Activated naive CD8-positive, alpha-beta T cell treated with anti-CD3 and anti-CD28 coated beads, Interleukin-2, amount 50 U/mL, for 16 hours (primary cell): ENCODE measurements around the gene KCNG4.
"Not testable (repeated sequence)": the region's sequence is repeated elsewhere in the genome, so short reads cannot be mapped to it uniquely, and the experiment has no call there.

Source experiments
- DNase-seq: peaks from one replicate; pipeline ENCODE4 v3.0.0-alpha.2; 2020; ENCODE audit warnings: low read depth, low spot score

KCNG4 gene

DNA sequence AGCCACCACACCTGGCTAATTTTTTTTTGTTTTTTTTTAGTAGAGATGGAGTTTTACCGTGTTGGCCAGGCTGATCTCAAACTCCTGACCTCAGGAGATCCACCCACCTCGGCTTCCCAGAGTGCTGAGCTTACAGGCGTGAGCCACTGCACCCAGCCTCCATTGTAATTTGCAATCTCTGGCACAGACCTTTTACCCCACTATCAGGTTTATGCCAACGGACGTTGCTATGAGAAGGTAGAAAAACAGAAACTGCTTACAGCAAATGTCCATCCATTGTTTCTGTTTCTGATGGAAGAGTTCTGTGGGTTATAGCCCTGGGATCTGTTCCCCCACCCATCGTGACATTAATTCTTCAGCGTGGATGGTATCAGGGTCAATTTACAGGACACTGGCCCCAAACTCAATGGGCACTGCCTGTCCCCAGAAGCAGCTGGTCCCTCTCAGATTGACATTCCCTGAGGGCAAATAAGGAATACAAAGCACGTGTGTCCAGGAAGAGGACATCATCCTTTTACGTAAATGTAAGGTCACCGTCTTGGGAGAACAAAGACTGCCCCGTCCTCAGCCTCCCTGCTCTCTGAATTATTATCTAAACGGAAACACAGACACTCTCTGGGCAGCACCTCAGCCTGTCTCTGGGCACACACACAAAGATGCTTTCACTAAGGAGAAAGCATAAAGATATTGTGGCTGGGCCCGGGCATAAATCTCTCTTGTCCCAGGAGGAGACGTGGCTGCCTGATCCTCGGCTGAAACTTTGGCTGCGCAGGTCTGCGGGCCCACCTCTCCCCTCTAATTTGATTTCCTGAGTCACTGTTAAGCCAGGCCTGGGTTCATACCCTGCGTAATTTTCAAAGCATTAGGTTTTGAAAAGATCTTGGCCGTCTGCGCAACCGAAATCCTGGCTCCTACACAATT, 5.2 kb downstream of the KCNG4 start:
- no peak for DNase-seq

DNA sequence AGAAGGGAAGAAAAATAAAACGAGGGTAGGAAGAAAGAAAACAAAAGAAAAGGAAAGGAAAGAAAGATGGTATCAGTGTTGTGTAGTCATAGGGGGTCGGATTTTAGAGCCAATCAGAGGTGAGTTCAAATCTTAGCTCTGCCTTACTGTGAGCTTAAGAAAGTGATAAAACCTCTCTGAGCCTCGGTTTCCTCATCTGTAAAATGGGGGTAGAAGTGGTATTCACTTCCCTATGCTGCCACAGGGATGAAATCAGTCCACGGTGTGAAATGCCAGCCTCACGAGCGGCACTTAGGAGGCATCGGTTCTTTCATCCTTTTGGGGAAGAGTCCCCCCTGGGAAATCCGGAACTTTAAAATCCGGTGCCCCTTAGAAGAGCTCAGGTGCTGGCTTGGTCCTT, 6.1 kb downstream of the KCNG4 start:
- DNase-seq: no peak

DNA sequence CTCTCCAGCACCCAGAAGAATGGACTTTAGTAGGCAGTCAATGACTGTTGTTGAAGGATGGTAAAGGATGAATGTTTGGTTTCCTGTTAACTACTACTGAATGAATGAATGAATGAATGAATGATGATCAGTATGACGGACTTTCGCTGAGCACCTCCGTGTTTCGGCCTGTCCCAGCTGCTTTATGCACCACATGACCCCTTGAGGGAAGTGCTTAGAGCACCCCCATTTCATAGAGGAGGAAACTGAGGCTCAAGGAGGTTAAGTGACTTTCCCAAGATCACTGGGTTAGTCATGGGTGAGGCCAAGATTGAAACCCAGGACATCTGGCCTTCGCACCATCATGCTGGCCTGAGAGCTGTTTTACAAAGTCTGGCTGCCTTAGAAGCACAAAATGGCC, 6.8 kb downstream of the KCNG4 start:
- no peak for DNase-seq

DNA sequence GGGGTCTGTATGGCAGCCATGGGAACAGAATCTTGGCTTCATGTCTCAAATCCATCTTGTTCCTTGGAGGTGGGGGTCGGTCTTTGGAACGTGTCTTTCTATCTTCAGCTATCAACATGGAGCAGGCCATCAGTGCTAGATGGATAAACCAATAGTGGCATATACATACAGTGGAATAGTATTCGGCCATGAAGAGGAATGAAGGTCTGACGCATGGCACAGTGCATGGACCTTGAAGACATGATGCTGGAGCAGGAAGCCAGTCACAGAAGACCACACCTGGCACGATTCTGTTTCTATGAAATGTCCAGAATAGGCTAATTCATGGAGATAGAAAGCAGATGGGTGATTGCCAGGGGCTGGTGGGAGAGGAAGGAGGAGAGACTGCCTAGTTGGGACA, 7.8 kb downstream of the KCNG4 start:
- DNase-seq: no peak

DNA sequence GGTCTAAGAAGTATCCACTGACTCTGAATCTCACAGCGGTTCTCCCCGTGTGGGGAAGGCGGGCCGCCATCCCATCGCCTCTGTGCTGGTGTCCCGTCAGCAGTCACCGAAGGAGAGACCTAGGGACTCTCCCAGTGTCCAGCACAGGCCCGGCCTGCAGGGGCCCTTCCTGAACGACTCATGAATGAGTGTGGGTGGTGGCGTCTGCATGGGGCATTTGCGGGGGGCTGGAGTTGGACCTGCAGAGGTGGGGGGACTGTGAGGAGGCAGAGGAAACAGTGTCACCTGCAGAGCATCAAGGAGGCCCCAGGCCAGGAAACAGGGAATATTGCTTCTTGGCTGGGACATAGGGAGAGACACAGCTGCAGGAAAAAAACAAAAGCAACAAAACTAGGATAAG, 10.3 kb downstream of the KCNG4 start:
- no peak for DNase-seq

DNA sequence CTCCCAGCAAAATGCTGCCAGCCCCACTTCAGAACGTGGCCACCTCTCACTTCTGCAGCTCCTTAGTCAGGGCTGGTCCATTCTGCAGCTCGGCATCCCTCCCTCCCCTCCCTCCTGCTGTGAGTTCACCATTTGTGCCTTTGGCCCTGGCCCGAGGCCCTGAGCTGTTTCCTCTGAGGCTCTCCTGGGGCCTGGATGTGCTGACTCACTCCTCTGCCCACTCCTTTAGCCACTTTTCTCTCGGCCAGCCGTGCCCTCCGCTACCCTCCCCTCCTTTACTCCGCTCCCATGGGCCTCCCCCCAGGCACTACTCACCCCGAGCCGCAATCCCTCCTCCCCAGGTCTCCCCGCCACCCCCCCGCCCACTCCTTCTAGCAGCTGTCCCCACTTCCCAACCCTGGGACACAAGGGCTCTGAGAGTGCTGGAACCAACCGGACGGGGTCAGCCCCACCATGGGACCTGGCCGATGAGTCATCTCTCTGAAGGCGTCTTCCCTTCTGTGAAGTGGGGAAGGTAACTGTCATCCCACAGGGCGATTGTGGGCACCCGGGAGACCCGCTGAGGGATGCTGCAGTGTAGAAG, 11.5 kb downstream of the KCNG4 start:
- DNase-seq: no peak

DNA sequence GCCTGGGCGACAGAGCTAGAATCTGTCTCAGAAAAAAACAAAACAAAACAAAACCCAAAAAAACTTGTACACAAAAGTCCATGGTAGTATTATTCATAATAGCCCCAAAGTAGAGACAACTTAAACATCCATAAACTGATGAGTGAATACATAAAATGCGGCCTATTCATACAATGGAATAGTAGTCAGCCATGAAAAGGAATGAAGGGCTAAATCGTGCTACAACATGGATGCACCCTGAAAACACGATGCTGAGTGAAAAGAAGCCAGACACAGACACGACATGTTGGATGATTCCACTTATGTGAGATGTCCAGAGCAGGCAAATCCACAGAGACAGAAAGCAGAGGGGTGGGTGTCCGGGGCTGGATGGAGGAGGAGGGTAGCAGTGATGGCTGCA, 12.3 kb downstream of the KCNG4 start:
- DNase-seq: no peak

DNA sequence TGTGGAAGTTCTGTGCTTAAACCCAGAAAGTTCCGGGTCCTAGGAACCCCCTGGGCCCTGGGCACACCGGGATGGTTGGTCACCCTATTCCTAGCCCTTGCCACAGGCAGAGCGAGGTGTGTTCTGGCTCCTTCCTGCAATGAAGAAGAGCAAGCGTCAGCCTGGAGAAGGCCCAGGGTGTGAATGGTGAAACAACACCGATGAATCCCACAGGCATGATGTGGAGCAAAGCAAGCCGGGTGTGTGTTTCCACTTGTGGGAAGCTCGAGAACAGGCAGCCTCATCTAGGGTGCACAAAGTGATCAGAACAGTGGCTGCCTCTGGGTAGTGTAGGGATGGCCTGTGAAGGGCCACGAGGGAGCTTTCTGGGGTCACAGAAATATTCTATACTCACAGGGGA, 13.8 kb downstream of the KCNG4 start:
- no peak for DNase-seq

DNA sequence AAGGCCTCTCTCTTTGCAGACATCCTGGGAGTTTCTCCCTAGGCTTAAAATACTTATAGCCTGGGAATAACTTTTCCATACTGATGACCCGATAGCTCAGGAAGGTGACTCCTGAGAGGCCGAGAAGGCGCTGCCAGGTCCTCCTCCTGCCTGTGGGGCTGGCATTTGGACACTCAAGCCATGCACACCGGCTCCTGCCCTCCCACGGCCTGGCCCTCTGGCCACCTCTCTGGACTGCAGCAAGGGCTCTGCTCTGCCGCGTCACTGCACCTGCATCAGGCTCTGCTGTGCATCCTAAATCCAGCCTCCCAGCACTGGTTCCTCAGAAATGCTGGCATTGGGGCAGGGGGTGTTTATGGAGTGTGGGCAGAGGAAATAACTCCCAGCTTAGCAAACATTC, 14.2 kb downstream of the KCNG4 start:
- DNase-seq: no peak

DNA sequence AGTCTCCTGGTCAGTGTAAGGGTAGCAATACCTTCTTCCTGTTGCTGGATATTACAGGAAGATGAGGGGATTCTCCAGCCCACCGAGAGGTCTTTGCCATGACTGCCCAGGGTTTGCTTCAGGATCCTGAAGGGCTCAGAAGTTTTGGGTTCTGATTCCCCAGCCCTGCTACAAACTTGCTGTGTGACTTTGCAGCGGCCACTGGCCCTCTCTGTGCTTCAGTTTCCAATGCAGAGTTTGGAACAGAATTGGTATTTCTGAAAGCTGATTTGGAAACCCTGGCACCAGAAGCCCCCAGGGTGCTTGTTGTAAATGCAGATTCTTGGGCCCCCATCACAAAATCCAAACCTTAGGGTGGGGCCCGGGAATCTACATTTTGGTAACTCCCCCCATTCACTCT, 14.7 kb downstream of the KCNG4 start:
- DNase-seq: no peak

DNA sequence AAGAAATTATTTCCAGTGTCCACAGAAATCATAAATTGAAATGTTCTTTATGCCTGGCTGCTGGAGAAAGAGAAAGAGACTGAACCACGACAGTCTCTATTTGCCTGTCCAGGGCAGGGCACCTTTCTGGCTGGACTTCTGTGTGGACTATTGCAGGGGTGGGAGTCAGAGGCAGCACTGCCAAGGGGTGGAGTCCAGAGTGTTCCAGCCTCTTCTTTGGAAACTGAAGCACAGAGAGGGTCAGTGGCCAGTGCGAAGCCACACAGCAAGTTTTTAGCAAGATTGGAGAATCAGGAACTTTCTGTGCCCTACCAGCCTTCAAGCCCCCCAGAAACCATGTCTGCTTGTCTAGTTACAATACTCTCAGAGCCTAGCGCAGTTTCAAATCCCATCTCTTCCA, 15.3 kb downstream of the KCNG4 start:
- DNase-seq: no peak

DNA sequence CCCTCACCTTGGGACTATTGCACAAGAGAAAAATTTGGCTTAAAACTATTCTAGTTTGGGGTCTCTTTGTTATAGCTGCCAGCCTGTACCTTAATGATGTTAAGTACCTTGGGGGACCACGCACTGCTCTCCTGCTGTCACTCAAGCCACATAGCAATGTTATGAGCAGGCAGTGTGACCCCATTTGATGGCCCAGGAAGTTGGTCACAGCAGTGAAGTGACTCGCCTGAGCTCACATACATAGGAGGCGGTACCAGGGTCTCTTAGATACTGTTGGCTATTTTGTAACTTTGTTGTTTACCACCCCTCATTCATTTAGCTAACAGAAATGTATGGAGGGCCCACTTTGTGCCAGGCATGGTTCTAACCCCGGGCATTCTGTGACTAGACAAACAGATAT, 16.4 kb downstream of the KCNG4 start:
- DNase-seq: no peak

DNA sequence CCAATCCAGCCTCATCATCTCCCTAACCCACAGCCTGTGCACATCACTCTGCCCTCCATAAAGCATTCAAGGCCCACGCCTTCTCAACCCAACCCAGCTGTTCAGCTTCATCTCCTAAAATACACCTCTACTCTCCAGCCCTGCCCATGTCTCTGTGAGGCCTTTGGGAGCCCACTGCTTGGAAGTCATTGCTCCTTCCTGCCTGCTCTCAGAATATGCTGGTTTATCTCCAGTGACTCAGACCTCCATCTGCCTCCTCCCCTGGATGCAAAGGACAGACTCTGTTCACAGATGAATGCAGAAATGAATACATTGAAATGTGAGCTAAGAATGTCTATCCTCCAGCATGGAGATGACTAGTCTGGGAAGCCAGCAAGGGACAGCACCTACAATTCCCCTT, 19.0 kb downstream of the KCNG4 start:
- DNase-seq: no peak

DNA sequence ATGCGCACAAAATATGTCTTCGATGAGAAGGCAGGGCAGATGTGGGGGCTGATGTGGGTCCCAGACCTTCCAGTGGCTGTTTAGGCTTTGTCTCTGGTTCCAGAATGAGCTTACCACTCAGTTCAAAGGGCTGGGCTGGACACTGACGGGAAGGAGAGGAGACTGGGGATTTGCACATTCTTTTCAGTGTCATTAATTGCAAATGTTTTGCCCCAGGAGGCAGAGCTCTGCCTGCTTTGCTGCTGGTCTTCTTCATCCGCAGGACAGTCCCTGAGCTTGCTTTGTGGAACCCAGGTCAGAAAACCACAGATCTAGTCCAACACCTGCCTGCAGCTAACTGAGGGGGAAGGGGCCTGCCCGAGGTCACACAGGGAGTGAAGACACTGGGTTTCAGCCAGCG, 20.9 kb downstream of the KCNG4 start:
- no peak for DNase-seq

DNA sequence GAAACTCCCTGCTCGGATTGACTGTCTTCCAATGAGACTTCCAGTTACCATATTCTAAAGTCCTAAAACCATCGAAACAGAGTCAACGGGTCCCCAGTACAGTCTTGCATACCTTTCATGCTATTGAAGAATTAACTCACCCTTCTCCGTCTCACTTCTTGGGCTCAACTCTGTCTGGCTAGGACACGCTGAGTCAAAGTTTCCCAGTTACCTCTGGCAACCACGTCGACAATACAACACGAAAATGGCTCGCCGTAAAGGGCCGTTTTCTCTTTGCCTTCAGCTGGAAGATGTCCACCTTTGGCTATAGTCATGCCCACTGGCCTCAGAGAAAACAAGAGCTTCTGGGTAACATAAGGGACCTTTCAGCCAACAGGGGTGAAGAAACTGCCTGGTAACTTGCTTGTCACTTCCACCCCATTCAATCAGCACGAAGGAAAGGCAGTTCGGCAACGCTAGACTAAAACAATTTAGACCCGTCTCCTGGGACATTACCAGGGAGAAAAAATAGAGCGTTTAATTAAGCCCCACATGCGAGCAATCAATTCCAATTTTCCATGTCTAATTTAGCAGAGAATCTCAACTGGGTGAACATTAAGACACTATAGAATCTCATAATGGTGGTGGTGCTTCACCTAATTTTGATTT, 21.5 kb downstream of the KCNG4 start:
- DNase-seq: no peak

DNA sequence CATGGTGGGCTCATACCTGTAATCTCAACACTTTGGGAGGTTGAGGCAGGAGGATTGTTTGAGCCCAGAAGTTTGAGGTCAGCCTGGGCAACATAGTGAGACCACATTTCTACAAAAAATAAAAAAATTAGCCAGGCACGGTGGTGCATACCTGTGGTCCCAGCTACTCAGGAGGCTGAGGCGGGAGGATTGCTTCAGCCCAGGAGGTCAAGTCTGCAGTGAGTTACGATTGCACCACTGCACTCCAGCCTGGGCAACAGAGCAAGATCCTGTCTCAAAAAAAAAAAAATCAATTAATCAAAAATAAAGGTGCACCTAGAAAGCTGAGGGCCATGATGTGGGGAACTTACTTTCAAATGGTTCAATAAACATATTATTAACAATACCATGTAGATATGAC, 23.7 kb downstream of the KCNG4 start:
- DNase-seq: not testable (repeated sequence)

DNA sequence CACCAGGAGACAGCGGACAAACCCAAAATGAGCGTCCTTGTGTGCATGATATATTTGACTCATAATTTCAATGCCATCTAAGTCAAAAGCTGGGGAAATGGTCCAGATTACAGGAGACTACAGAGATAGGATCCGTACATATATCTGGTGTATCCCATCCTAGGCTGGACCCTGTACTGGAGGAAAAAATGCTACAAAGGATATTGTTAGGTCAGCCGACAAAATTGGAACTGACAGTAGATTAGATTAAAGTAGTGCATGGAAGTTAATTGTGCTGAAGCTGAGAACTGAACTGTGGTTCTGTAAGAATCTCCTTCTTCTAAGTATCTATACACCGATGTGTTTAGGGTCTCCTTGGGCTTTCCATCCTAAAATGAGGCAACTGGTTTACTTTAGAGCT, 24.3 kb downstream of the KCNG4 start:
- DNase-seq: no peak

DNA sequence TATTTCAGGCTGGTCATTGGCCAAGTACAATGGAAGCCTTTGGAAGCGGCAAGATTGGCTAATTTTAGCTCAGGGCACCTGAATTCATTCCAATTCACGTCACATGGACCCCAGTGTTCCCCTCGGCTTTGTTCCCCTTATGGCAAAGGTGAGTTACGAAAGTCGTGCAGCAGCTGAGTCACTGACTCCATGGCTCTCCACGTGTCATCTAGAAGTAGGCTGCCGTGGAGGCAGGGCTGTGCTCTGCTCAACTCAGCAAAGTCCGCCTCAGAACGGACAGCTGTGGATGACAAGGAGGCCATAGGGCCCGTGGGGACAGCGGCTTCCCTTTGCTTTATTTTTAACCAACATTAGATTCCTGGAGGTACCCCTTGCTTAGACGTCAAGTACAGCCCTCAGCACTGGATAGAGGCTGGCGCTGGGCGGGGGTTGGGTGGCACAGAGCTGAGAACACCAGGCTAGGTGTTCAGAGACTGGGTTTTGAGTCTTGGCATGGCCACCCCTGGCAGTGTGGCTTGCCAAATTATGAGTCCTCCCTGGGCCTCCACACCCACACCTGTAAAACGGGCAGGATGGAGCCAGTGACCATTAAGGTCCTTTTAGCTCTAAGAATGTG, 25.3 kb downstream of the KCNG4 start:
- DNase-seq: no peak

DNA sequence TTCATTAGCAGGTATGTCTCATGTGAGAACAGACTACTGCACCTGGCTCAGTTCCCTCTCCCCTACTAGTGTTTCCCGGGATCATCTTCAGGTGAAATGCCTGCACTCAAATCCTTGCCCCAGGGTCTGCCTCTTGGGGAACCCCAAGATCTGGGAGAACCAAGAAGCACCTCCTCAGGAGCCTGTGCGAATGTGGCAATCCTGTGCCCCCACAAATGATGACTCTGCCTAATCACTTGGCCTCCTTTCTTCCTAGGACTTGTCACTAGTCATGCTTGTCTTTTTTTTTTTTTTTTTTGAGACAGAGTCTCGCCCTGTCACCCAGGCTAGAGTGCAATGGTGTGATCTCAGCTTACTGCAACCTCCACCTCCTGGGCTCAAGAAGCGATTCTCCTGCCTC, 27.2 kb downstream of the KCNG4 start:
- no peak for DNase-seq

DNA sequence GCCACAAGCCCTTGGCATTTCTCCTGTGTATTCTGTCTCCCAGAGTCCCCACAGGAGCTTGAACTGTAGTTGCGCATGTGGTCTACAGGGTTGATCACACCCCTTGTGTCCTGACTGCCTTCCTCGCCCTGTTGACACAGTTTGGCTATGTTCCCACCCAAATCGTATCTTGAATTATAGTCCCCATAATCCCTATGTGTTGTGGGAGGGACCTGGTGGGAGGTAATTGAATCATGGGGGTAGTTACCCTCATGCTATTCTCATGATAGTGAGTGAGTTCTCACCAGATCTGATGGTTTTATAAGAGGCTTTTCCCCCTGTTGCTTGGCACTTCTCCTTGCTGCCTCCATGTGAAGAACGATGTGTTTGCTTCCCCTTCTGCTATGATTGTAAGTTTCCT, 27.7 kb downstream of the KCNG4 start:
- DNase-seq: no peak

DNA sequence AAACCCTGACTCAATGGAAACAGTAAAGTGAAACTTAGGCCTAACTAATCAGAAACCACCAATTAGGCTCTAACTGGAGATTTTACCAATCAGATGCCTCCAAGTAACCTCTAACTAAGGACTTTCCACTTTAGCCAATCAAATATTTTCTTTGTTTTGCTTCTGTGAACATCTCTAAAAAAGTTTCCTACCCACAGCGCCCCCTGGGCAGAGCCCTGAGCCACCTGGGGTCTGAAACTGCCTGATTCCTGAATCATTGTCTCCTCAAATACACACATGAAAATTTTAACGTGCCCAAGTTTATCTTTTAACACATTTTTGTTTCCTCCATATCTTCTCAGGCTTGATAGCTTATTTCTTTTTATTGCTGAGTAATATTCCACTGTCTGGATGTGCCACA, 29.8 kb downstream of the KCNG4 start:
- no peak for DNase-seq

DNA sequence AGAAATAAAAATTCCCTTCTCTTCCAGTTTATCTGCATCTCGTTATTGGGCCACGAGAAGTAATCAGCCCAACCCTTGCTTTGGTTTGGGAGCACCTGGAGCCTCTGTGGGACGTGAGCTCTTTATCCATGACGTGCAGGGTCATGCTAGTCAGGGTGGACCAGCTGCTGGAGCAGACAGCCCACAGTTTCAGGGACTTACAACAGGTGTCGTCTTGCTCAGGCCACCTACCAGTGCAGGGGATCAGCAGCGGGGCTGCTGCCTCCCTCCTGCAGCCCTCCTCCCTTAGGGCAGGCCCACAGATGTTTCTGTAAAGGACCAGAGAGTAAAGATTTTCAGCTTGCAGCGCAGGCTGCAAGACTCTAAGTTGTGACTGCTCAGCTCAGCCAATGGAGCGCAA, 31.9 kb downstream of the KCNG4 start:
- no peak for DNase-seq

DNA sequence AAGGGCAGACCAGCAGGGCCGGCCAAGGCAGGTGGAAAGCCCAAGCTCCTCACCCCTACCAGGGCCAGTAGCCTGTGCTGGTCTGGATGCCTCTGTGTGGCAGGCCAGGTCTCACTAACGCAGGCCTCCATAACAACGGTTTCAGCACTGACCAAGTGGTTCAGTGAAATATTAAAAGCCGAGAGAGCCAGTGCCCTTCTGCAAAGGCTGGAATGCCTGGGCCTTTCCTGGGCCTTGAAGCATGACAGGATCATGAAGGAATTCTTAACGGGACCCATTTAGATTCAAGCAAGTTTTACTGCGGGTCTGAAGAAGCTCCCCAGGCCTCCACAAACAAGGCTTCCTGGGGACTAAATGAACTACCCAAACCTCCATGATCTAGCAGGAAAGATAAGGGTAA, 32.6 kb downstream of the KCNG4 start:
- no peak for DNase-seq
